Stimulated activated effector memory CD8-positive, alpha-beta T cell treated with anti-CD3 and anti-CD28 coated beads, Interleukin-12 subunit alpha, Interleukin-12 subunit beta, amount 100 ng/mL, for 72 hours (primary cell): ENCODE measurements around the gene JMJD1C.
A peak's percentile ranks its signal among the peaks of the same experiment; 100 is the strongest.
"Not testable (repeated sequence)": the region's sequence is repeated elsewhere in the genome, so short reads cannot be mapped to it uniquely, and the experiment has no call there.

Experiments
- ATAC-seq: fragments of 150-1000 bp; cut with Tn5 transposase; 2 replicates; pipeline ENCODE4 v1.10.0; 2021
- DNase-seq, 2 donors: peaks; one replicate each; pipeline ENCODE4 v3.0.0; 2021 to 2022; ENCODE audit warnings: low spot score in 2 of 2
- H3K27ac Mint-ChIP-seq: one replicate; pipeline ENCODE4 v1.8.0; 2022; ENCODE audit warnings: mild to moderate bottlenecking, mixed read lengths
- H3K36me3 Mint-ChIP-seq: one replicate; pipeline ENCODE4 v1.8.0; 2022; ENCODE audit warnings: mild to moderate bottlenecking, mixed read lengths
- H3K4me1 Mint-ChIP-seq: one replicate; pipeline ENCODE4 v1.8.0; 2022; ENCODE audit warnings: mixed read lengths
- H3K4me3 Mint-ChIP-seq: one replicate; pipeline ENCODE4 v1.8.0; 2022; ENCODE audit warnings: mild to moderate bottlenecking, mixed read lengths
- H3K9me3 Mint-ChIP-seq: one replicate; pipeline ENCODE4 v1.8.0; 2022; ENCODE audit warnings: mixed read lengths

JMJD1C gene

DNA sequence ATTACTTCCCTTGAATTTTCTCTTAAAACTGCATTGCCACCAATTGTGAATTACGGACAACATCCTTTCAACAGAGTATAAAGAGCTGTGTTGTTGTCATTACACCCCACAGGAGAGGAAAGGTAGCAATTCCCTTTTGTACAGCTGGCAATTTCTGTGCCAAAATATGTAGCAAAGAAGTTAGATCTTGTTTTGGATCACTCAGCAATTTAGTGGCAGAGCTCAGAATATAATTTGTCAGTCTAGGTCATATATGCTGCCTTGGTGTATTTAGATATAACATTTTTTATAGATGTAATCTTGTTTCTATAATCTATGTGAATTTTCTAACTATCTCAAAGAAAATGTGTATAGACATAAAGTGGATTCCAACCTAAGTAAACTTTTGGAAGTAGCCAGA lies 293.9 kb downstream of the JMJD1C start:
- DNase-seq, result no peak
- Mint-ChIP-seq H3K9me3 (no peaks in the 10 kb centered on the region), H3K36me3 (peaks cover 96% of the 10 kb centered on the region), H3K4me1 (peaks cover 53% of the 10 kb centered on the region), H3K27ac (peak overlapping the region; percentile 45), H3K4me3 (no peak overlapping the region)
- no peak for ATAC-seq

DNA sequence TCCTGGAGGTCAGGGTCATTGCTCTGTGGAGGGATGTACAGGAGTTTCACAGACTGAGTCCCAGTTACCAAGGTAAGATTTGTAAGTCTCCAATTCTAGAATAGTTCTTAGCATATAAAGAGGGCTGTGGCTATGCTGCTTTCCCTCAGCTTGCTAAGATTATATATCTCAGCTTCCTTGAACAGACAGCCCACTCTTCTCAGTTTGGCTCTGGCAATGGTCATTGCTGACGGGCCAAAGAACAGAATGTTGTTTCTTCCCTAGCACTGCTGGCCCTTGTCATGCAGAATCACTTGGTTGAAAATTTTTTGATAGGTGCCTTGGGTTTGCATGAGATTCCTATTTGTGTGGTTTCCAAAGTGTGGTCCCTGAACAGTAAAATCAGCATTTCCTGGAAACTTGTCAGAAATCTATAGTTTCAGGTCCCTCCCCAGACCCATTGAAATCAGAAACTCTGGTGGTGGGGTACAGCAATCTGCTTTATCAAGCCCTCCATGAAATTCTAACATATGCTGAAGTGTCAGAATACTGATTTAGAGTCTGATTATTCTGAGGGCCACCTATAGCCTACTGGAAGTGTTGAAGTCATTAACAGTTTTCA lies 294.4 kb downstream of the JMJD1C start:
- peak overlapping the region; percentile 45 for H3K27ac Mint-ChIP-seq
- peak overlapping the region; percentile 34 for H3K4me3 Mint-ChIP-seq
- ATAC-seq, result no peak
- no peaks in the 10 kb centered on the region for H3K9me3 Mint-ChIP-seq
- DNase-seq, result no peak
- peaks cover 93% of the 10 kb centered on the region for H3K36me3 Mint-ChIP-seq
- peaks cover 53% of the 10 kb centered on the region for H3K4me1 Mint-ChIP-seq

DNA sequence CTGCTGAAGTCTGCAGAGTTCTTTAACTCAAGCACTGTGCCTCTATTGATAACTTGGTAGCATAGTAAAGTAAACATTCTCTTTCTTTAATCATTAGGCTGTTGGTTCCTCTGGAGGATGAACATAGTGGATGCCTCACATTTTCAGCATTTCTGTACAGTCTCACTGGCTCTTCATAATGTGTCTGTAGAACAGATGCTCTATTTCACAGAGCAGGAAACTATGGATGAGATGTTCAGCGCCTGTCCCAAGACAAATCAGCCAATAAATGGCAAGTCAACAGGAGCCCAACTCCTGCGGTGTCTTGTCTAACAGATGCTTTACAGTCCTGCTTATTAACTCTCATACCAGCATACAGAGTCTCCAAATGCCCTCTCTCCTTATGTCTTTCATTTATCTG lies 296.2 kb downstream of the JMJD1C start:
- peaks cover 53% of the 10 kb centered on the region for H3K4me1 Mint-ChIP-seq
- H3K27ac Mint-ChIP-seq, result peak overlapping the region; percentile 11
- ATAC-seq (no peak), DNase-seq (no peak)
- no peak overlapping the region for H3K4me3 Mint-ChIP-seq
- peaks cover 81% of the 10 kb centered on the region for H3K36me3 Mint-ChIP-seq
- no peaks in the 10 kb centered on the region for H3K9me3 Mint-ChIP-seq

DNA sequence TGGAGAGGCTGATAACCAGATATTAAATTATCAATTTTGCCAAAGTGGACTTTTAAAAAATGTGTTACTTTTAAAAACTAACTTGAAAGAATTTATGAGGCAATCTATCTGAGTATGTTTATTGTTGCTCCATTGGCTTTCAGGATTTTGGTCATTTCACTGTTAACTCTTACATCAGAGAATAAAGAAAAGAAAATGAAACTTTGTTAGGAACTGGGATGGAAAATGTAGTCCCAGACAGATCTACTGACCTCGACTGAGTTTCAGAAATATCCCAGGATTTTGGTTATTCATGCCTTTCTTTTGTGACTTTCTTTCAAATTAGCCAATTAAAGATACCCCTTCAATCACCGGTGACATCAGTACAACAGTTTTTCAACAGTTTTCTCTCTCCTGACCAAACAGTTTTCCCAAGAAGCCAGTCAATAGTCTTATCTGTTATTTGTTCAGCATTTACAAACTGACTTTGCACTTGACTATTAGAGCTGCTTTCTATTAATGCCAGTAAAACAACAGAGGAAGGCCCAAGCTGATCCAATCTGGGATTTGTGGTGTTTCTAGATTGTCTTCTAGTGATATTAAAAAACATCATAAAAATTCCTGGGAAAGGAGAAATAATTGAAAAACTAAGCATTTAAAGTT lies 296.8 kb downstream of the JMJD1C start:
- DNase-seq, result no peak
- H3K4me3 Mint-ChIP-seq, result no peak overlapping the region
- H3K27ac Mint-ChIP-seq, result no peak overlapping the region
- peaks cover 81% of the 10 kb centered on the region for H3K36me3 Mint-ChIP-seq
- H3K9me3 Mint-ChIP-seq, result no peaks in the 10 kb centered on the region
- ATAC-seq, result no peak
- H3K4me1 Mint-ChIP-seq, result peaks cover 46% of the 10 kb centered on the region

DNA sequence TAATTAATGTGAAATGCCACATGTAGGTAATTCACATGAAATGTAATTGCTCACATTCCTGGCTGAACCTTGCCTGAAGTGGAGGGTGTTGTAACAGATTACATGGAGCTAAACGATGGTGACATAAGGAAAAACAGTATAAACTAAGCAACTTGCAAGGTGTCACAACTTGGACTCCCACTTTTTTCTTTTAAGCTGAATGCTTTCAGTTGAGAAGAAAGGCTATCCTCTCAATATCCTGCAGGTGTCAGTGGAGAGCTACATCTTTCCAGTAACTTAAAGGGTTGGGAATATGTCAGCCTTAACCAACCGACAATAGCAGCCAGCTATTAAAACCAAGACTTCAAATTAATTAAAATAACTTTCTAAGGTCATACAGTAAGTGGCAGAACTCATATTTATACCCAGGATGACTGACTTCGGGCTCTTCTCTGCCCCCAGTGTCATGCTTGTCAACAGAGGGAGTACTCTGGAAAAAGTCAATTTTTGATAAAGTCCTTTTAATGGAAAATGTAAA lies 299.0 kb downstream of the JMJD1C start:
- ATAC-seq, result peak; percentile 75
- H3K9me3 Mint-ChIP-seq, result no peaks in the 10 kb centered on the region
- H3K27ac Mint-ChIP-seq, result no peak overlapping the region
- H3K4me1 Mint-ChIP-seq, result peaks cover 28% of the 10 kb centered on the region
- H3K36me3 Mint-ChIP-seq, result peaks cover 63% of the 10 kb centered on the region
- no peak overlapping the region for H3K4me3 Mint-ChIP-seq
- DNase-seq, result no peak

DNA sequence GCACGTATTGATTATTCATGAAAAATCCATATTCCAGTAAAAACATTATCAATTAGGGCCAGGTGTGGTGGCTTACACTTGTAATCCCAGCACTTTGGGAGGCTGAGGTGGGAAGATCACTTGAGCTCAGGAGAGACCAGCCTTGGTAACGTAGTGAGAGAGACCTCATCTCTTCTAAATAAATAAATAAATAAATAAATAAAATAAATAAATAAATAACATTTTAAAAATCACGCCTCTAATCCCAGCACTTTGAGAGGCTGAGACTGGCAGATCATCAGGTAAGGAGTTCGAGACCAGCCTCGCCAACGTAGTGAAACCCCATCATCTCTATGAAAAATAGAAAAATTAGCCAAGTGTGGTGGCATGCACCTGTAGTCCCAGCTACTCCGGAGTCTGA lies 300.5 kb downstream of the JMJD1C start:
- Mint-ChIP-seq H3K27ac (no peak overlapping the region), H3K9me3 (no peaks in the 10 kb centered on the region), H3K4me3 (no peak overlapping the region), H3K4me1 (peaks cover 17% of the 10 kb centered on the region), H3K36me3 (peaks cover 50% of the 10 kb centered on the region)
- no peak for ATAC-seq
- DNase-seq, result no peak

DNA sequence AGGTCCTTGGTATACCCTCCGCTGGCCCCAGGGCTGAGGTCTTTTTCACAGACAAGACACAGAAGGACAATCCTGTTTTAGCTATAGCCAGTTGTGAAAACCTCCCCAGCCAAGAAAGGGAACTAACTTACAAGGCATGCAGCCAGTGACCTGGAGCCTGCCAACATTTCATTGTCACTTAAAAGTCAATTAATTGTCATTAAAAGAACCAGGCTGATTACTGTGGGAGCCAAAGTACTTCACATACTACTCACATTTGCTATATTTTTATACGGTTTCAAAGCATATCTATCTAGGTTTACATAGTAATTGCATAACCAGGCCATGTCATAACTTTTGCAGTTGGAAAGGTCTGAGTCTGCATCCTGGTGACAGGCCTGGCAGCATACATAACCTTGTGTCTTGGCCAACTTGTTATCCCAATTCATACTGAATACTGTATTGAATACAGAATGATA lies 301.6 kb downstream of the JMJD1C start:
- no peak for DNase-seq
- H3K4me3 Mint-ChIP-seq, result no peak overlapping the region
- no peak for ATAC-seq
- no peak overlapping the region for H3K27ac Mint-ChIP-seq
- peaks cover 40% of the 10 kb centered on the region for H3K36me3 Mint-ChIP-seq
- H3K4me1 Mint-ChIP-seq, result peaks cover 9% of the 10 kb centered on the region
- H3K9me3 Mint-ChIP-seq, result no peaks in the 10 kb centered on the region

DNA sequence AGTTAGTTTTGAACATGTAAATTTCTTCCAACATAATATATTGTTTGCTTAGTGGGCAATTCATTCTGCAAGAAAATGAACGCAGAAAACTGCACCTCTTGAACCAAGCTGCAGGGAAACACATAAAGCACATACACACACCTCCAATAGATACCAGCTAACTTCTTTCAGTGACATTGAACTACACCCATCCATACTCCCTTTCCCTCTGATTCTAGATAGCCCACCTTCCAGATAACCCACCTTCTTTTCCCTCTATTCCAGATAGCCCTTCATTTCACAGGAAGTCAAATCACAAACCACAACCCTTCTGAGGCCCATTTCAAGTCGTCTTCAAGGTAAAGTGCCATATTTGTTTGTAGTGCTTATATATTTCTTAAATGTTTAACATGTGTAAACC lies 304.2 kb downstream of the JMJD1C start:
- Mint-ChIP-seq H3K4me1 (peaks cover 13% of the 10 kb centered on the region), H3K4me3 (no peak overlapping the region), H3K36me3 (peaks cover 19% of the 10 kb centered on the region), H3K27ac (peak overlapping the region; percentile 8), H3K9me3 (no peaks in the 10 kb centered on the region)
- DNase-seq, result no peak
- ATAC-seq, result no peak

DNA sequence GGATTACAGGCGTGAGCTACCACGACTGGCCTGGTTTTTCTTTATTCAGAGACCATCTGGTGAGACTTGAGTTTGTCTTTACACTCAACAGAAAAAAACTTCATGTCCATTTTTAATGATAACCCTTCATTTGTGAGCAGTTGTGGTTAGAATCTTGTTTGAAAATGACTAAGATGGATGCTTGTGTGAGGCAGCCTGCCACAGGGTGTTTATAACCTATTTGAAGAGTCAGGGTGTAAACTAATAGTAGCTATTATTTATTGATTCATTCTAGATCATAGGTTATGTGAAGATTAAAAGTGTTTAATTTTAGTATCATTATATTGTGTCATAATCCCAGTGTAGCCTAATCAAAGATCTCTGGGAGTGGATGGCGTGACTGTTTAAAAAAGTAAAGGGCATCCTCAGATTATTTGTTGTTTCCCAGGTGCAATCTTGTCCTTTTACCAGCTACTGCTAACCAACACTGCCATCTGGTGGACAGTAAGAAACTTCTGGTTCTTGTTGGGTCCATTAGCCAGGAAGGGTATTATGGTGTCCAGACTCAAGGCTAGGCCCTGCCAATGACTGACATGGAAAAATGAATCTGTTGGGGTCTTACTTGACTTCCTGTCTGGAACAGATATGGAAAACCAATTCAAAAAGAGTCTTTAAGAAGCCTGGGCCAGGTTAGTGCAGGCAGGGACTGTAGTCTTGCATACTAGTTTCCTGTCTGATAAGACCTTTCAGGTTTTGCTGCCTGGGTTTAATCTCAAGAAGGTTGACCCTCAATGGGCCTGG lies 307.7 kb downstream of the JMJD1C start:
- peak; percentile 72 for ATAC-seq
- peak; percentile 16 to 58 for DNase-seq
- H3K27ac Mint-ChIP-seq, result no peak overlapping the region
- H3K4me1 Mint-ChIP-seq, result peaks cover 19% of the 10 kb centered on the region
- H3K9me3 Mint-ChIP-seq, result no peaks in the 10 kb centered on the region
- peaks cover 41% of the 10 kb centered on the region for H3K36me3 Mint-ChIP-seq
- no peak overlapping the region for H3K4me3 Mint-ChIP-seq

DNA sequence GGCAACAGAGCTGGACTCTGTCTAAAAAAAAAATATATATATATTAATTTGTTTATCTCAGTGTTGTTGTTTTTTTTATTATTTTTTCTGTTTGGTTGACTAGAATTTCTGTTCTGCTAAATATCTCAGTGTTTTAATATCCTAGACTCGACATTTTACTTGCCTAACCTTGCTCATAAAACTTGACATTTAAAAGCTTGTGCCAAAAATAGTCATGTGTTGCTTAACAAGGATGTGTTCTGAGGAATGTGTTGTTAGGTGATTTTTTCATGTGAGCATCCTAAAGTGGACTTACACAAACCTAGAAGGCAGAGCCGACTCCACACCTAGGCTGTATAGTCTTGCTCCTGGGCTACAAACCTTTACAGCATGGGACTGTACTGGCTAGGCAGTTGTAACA lies 309.5 kb downstream of the JMJD1C start:
- H3K4me3 Mint-ChIP-seq, result no peak overlapping the region
- no peak for ATAC-seq
- peaks cover 13% of the 10 kb centered on the region for H3K4me1 Mint-ChIP-seq
- H3K27ac Mint-ChIP-seq, result no peak overlapping the region
- DNase-seq, result no peak
- H3K9me3 Mint-ChIP-seq, result no peaks in the 10 kb centered on the region
- H3K36me3 Mint-ChIP-seq, result peaks cover 59% of the 10 kb centered on the region

DNA sequence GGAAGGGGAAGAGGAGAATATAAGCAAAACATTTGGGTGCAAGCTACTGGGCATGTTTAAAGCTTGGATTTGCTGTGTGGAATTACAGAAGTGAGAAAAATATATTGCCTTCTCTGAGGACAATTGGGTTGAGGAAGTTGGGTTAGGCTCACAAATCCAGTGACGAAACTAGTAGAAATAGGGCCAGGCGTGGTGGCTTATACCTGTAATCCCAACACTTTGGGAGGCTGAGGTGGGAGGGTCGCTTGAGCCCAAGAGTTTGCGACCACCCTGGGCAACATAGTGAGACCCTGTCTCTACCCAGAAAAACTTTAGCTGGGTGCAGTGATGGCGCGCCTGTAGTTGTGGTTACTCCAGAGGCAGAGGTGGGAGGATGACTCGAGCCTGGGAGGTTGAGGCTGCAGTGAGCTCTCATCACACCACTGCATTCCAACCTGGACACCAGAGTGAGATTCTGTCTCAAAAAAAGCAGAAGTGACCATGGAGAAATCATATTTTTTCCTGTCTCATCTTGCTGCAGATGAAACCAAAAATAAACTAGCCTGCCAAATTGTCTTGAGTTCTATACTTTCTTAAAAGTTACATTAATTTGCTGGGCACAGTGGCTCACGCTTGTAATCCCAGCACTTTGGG lies 310.3 kb downstream of the JMJD1C start:
- Mint-ChIP-seq H3K36me3 (peaks cover 66% of the 10 kb centered on the region), H3K4me3 (no peak overlapping the region), H3K27ac (peak overlapping the region; percentile 21), H3K4me1 (peaks cover 13% of the 10 kb centered on the region), H3K9me3 (no peaks in the 10 kb centered on the region)
- ATAC-seq (no peak), DNase-seq (no peak)

DNA sequence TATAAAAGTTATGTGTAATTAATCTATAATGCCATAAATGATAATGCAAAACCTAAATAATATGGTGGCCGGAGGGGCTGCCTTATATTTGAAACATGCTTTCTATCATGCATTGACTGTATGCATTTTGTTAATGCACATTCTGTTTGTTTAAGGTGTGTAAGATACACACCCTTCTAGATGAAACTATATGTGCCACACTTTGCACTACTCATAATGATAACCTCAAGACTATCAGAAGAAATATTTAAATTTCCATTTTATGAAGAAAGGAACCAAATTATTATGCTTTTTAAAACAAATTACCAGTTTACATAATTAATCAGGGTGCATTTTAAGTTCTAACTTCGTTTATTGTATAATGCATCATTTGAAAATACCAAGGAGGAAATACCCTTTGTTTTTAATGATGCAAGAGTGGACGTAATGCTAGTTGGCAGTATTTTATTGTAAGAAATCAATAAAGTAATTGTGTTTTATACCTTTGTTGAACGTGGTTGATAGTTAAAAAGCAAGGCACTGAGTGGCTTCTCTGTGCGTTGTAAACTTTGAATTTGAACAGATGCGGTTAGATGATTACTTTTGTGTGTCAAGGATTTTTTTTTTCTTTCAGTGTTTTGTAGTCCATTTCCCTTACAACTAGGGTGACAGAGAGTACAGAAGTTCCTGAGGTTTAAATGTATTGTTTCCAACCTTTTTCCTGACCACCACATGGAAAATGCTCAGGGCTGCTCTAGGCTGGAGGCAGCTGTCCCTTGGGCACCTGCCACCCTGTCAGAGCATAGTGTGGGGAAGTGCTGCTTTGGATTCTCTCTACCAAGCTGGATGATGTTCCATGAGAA lies 311.0 kb downstream of the JMJD1C start:
- peaks cover 73% of the 10 kb centered on the region for H3K36me3 Mint-ChIP-seq

DNA sequence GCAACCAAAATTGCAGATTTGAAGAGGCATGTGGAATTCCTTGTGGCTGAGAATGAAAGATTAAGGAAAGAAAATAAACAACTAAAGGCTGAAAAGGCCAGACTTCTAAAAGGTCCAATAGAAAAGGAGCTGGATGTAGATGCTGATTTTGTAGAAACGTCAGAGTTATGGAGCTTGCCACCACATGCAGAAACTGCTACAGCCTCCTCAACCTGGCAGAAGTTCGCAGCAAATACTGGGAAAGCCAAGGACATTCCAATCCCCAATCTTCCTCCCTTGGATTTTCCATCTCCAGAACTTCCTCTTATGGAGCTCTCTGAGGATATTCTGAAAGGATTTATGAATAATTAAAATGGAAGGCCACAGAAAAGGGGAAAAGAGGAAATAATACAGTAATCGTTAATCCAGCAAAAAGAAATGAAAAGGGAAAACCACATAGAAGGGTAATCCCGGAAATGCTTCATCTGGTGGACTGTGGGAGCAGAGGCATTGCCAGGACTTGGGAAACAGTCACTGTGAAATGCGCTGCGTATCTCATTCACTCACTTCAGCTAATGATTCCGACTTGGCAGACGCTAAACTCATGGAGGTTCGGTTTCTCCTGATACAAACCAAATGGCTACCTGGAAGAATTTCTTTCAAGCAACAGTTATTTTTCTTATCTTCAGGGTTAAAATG lies 311.8 kb downstream of the JMJD1C start:
- Mint-ChIP-seq H3K4me1 (peaks cover 13% of the 10 kb centered on the region), H3K36me3 (peaks cover 78% of the 10 kb centered on the region)
- ATAC-seq, H3K4me3 Mint-ChIP-seq, H3K27ac Mint-ChIP-seq, H3K9me3 Mint-ChIP-seq, DNase-seq: not testable (repeated sequence)

More for the DNA sequence above, 311.0 kb downstream of the JMJD1C start:
- DNase-seq (no peak), ATAC-seq (no peak)
- Mint-ChIP-seq H3K4me1 (peaks cover 13% of the 10 kb centered on the region), H3K9me3 (no peaks in the 10 kb centered on the region), H3K4me3 (no peak overlapping the region), H3K27ac (peak overlapping the region; percentile 21)

DNA sequence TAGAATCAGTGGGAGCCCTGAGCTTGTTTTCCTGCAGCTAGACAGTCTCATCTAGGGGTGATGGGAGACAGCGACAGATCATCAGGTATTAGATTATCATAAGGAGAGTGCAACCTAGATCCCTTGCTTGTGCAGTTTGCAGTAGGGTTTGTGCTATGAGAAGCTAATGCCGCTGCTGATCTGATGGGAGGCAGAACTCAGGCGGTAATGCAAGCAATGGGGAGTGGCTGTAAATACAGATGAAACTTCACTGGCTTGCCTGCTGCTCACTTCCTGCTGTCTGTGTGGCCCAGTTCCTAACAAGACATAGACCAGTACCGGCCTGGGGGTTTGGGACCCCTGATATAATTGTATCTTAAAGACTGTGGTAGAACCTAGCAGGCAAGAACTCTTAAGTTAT lies 315.0 kb downstream of the JMJD1C start:
- H3K27ac Mint-ChIP-seq, result no peak overlapping the region
- H3K9me3 Mint-ChIP-seq, result no peaks in the 10 kb centered on the region
- peaks cover 97% of the 10 kb centered on the region for H3K36me3 Mint-ChIP-seq

More for the DNA sequence above, 315.0 kb downstream of the JMJD1C start:
- ATAC-seq (no peak), DNase-seq (no peak)
- Mint-ChIP-seq H3K4me1 (peaks cover 17% of the 10 kb centered on the region), H3K4me3 (no peak overlapping the region)
